ENCODE results near the gene GBA2.

- TF ChIP-seq ZNF274 (IDR thresholded peaks at IDR 0.05; ENCODE audit: low read depth, low read length): no peak
- TF ChIP-seq SRF (IDR thresholded peaks at IDR 0.05; ENCODE audit: low read depth): no peak
- TF ChIP-seq CTCF (IDR thresholded peaks at IDR 0.05 in 2 of 3, conservative IDR thresholded peaks at IDR 0.05 in 1 of 3; ENCODE audit: borderline replicate concordance in 1 of 3, insufficient read depth in 1 of 3, low read depth in 2 of 3, low read length in 2 of 3): no peak
- TF ChIP-seq MAX (IDR thresholded peaks at IDR 0.05): no peak
Observed at GRCh38 chr9:35706951-35707350, 42.1 kb downstream of the GBA2 start.
